H54 (cell line): ENCODE data around the gene MYZAP.

Experiments used
- DNase-seq: peaks from one replicate; pipeline ENCODE4 v3.0.0; 2011; ENCODE audit warnings: low spot score, mixed read lengths; ENCODE audit not compliant: insufficient read length
- FAIRE-seq: peaks from 3 replicates; lab custom pipeline; 2011; peaks lifted over from hg19 to GRCh38; lab: Jason Lieb, UNC
- POLR2A ChIP-seq: IDR thresholded peaks from 2 replicates; pipeline ENCODE4 v1.6.1; 2011; ENCODE audit warnings: low read depth, mild to moderate bottlenecking, low read length

The MYZAP gene

GRCh38 chr15:57637846-57638245 lies 46.1 kb downstream of the MYZAP start:
- no peak for TF ChIP-seq POLR2A
- FAIRE-seq = no peak

GRCh38 chr15:57639306-57639705 lies 47.6 kb downstream of the MYZAP start:
- no peak for DNase-seq
- FAIRE-seq = no peak
- TF ChIP-seq POLR2A = no peak

More at GRCh38 chr15:57637846-57638245, 46.1 kb downstream of the MYZAP start:
- DNase-seq = no peak

GRCh38 chr15:57640930-57641682 lies 49.4 kb downstream of the MYZAP start:
- FAIRE-seq (no peak), DNase-seq (no peak)
- no peak for TF ChIP-seq POLR2A

- TF ChIP-seq POLR2A = no peak
- DNase-seq = no peak
- FAIRE-seq = no peak
These were observed 52.1 kb downstream of the MYZAP start for GRCh38 chr15:57643826-57644225.

GRCh38 chr15:57646087-57646486 lies 54.4 kb downstream of the MYZAP start:
- DNase-seq (no peak), FAIRE-seq (no peak)
- TF ChIP-seq POLR2A = no peak

GRCh38 chr15:57647071-57647790 lies 55.5 kb downstream of the MYZAP start:
- DNase-seq (no peak), FAIRE-seq (no peak)
- no peak for TF ChIP-seq POLR2A

GRCh38 chr15:57647791-57648130 lies 56.1 kb downstream of the MYZAP start:
- DNase-seq (no peak), FAIRE-seq (no peak)
- no peak for TF ChIP-seq POLR2A

GRCh38 chr15:57649138-57649537 lies 57.4 kb downstream of the MYZAP start:
- FAIRE-seq (no peak), DNase-seq (no peak)
- no peak for TF ChIP-seq POLR2A

GRCh38 chr15:57651445-57651844 lies 59.7 kb downstream of the MYZAP start:
- no peak for DNase-seq
- no peak for FAIRE-seq

GRCh38 chr15:57652481-57652880 lies 60.8 kb downstream of the MYZAP start:
- TF ChIP-seq POLR2A = no peak
- DNase-seq = no peak
- no peak for FAIRE-seq

More at GRCh38 chr15:57651445-57651844, 59.7 kb downstream of the MYZAP start:
- TF ChIP-seq POLR2A = no peak

GRCh38 chr15:57654153-57654852 lies 62.6 kb downstream of the MYZAP start:
- FAIRE-seq = no peak
- TF ChIP-seq POLR2A = no peak
- DNase-seq = no peak

- TF ChIP-seq POLR2A = no peak
- DNase-seq (no peak), FAIRE-seq (no peak)
These were observed 63.3 kb downstream of the MYZAP start for GRCh38 chr15:57655053-57655452.

- FAIRE-seq = no peak
- TF ChIP-seq POLR2A = no peak
These were observed 64.1 kb downstream of the MYZAP start for GRCh38 chr15:57655809-57656208.

GRCh38 chr15:57656434-57656833 lies 64.7 kb downstream of the MYZAP start:
- TF ChIP-seq POLR2A = no peak
- DNase-seq = no peak
- no peak for FAIRE-seq

More at GRCh38 chr15:57655809-57656208, 64.1 kb downstream of the MYZAP start:
- DNase-seq = no peak
